GM19035 (cell line): Measurements from ENCODE around the gene DCP1A.
"Not testable (repeated sequence)": the region's sequence is repeated elsewhere in the genome, so short reads cannot be mapped to it uniquely, and the experiment has no call there.

Experiments
- ATAC-seq: cut with Tn5 transposase; IDR thresholded peaks from one replicate; pipeline ENCODE4 v1.9.1; 2021; ENCODE audit not compliant: unreplicated experiment

The DCP1A gene

GRCh38 chr3:53329897-53330296, 17.4 kb downstream of the DCP1A start:
- ATAC-seq = no peak

- ATAC-seq = no peak
These were observed 18.6 kb downstream of the DCP1A start for GRCh38 chr3:53328746-53329145.

- ATAC-seq = not testable (repeated sequence)
These were observed 19.4 kb downstream of the DCP1A start for GRCh38 chr3:53327986-53328385.

DNA sequence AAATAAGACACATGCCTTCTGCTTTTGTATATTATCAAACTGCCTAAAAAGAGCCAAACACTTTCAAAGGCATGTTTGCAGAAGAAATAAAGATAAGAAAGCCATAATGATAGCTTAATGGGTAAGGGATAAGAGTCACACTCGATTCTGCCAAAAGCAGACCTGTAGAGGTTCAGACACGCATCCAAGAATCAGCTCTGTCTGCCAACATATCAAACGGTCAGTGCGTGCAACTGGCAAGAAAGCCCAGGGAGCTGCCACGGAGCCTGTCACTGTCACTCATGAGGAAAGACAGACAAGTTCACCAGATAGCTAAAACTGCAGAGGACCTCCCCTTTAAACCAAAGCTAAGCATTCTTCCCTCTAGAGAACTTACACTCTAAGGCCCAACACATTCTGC, 23.2 kb downstream of the DCP1A start:
- no peak for ATAC-seq

- no peak for ATAC-seq
These were observed 26.6 kb downstream of the DCP1A start for GRCh38 chr3:53320697-53321096.

DNA sequence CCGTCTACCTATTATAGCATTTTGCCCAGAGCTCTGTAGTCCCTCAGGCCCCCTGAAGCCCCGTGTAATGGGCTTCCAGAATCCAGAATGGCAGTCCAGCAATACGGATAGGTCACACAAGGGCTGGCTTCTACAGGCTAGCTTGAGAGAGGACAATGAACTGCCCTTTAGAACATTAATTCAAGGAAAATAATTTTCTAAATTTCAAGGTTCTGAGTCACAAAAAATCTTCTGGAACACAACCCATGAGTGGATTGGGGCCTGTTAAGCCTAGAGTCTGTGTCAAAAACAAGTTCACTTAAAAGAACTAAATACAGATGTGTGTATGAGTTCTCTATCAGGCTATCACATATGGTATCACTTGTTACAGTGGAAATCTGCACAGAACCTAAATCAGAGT, 28.8 kb downstream of the DCP1A start:
- ATAC-seq = no peak

DNA sequence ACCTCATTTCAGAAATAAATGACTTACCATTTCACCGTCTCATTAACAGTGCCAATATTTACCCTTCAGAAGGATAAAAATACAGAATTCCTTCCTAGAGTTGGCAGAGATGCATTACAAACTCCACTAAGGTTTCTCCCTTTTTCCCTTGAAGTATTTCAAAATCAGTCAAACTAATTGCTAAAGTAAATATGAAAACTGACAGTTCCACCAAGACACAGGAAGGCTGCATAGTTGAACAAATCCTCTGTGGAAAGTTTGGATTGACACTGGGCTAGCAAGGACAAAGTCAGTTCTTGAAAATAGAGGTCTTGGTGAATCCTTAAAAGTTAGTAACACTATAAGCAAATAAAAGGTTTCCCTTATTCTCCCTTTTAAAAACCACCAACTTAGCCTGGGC, 34.5 kb downstream of the DCP1A start:
- ATAC-seq = no peak

- ATAC-seq = no peak
These were observed 35.5 kb downstream of the DCP1A start for GRCh38 chr3:53311882-53312281.

- ATAC-seq = no peak
These were observed 43.4 kb downstream of the DCP1A start for GRCh38 chr3:53303957-53304356.

DNA sequence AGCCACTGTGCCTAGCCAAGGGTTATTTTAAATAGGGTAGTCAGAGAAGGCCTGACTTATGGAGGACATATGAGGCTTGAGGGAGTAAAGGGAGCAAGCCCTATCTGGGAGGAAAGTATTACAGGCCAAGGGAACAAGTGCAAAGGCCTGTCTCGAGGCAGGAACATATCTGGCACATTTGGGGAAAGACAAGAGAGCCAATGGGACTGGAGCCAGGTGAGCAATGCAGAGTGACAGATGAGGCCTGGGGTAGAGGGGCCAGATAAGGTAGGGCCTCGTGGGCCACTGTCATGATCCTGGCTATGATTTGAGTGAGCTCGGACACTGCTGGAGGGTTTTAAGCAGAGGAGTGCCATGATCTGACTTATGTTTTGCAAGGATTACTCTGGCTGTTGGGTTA, 43.8 kb downstream of the DCP1A start:
- ATAC-seq = no peak

- no peak for ATAC-seq
These were observed 46.5 kb downstream of the DCP1A start for GRCh38 chr3:53300826-53301225.

DNA sequence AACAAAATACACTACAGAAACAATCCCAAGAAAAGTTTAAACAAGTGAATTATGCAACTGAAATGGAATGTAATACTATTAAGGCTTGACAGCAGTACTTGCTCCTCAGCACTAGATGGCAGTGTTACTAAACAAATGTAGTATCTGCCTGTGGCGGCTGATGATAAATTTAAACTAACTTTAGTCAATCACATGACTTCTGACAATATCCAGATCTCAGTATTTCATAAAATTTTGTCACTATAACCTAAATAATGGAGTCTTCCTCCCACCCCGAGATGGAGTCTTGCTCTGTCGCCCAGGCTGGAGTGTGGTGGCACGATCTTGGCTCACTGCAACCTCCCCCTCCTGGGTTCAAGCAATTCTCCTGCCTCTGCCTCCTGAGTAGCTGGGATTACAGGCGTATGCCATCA, 47.7 kb downstream of the DCP1A start:
- not testable (repeated sequence) for ATAC-seq

GRCh38 chr3:53295410-53295809, 51.9 kb downstream of the DCP1A start:
- ATAC-seq = no peak

DNA sequence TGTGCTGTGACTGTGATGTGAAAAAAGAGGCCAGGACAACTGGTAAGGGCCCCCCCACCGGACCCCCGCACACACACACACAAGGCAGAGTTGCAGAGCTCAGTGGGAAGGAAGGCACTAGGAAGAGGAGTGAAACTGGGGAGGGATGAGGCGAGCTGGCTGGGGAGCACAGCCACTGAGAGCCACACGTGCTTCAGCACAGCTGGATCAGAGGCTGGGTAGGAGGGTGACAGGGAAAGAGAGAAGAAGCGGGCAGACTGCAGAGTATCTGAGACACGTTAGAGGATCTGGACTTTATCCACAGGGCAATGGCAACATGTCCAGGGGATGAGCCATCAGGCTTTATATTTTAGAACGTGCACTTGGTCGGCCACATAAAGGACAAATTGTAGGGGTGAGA, 53.5 kb downstream of the DCP1A start:
- no peak for ATAC-seq

DNA sequence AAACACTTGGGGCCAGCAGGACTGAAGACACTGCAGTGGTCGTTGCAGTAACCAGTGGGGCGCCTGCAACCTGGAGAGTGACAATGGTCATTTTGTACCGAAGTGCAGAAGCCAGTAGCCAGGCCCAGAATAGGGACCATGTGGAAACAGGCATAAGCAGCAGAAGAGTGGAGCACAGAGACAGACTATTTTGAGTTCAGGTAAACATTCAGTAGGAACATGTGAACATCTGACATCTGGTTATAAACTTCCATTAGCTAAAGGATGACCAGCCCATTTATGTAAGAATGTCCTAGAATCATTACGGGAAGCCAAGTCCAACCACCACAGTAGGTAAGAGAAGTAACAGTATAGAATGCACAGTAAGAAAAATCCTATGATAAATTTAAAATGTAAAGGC, 59.1 kb downstream of the DCP1A start:
- ATAC-seq = no peak

- no peak for ATAC-seq
These were observed 60.2 kb downstream of the DCP1A start for GRCh38 chr3:53287131-53287629.

DNA sequence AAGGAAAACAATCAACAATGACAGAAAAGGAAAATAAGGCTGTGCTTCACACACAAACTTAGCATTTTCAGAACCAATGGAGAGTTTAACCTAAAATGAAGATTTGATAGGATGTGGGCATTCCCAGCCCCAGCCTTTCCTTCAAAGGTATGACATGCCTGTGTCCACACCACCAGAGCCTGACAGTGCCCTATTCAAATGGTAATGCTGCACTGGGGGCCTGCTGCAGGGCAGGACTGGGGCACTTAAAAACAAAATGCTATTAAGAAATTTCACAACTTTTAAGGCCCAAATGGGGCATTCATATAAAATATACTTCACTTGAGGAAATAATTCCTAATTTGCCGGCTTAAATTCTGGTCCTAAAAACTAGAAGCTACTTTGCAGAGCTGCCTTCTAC, 60.6 kb downstream of the DCP1A start:
- ATAC-seq = no peak

GRCh38 chr3:53282581-53282980, 64.8 kb downstream of the DCP1A start:
- no peak for ATAC-seq

DNA sequence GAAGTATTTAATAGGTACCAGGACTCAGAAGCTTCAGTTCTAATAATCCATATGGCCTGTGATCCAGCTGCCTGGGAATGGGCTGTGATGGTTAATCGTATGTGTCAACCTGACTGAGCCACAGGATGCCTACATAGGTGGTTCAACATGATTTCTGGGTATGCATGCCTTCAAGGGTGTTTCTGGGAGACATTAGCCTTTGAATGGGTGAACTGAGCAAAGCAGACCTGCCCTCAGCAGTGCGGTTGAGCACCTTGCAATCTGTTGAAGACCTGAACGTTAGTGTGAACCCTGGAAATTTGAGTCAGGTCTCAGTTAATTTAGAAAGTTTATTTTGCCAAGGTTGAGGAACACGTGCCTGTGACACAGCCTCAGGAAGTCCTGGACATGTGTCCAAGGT, 68.7 kb downstream of the DCP1A start:
- ATAC-seq = no peak

DNA sequence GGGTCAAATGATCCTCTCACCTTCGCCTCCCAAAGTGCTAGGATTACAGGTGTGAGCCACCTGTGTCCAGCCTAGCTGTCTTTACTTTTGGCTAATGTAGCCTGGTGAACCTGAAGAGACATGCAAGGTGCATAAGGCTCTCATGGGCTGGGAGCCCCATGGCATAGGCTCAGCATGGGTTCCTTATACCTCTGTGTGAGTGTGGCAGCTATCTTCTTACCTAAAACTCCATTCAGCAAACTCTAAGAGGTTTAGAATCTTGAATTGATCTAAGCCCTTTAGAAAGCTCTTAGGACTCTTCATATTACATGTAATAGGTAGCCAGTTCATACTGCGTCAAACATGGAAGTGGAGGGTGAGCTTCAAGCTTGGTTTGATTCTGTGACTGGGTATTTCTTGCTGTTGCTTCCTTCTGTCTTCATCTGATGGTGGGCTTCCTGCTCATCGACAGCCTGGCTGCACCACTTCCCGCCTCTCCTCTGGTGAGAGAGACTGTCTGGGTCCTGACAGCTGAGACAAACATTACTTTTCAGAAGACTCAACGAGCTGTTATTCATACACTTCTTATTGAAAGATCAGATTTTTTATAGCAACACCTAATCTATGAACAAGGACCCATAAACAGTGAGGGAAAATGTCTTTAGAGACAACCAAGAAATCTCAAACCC, 72.3 kb downstream of the DCP1A start:
- ATAC-seq = no peak

- no peak for ATAC-seq
These were observed 74.1 kb downstream of the DCP1A start for GRCh38 chr3:53273146-53273670.

DNA sequence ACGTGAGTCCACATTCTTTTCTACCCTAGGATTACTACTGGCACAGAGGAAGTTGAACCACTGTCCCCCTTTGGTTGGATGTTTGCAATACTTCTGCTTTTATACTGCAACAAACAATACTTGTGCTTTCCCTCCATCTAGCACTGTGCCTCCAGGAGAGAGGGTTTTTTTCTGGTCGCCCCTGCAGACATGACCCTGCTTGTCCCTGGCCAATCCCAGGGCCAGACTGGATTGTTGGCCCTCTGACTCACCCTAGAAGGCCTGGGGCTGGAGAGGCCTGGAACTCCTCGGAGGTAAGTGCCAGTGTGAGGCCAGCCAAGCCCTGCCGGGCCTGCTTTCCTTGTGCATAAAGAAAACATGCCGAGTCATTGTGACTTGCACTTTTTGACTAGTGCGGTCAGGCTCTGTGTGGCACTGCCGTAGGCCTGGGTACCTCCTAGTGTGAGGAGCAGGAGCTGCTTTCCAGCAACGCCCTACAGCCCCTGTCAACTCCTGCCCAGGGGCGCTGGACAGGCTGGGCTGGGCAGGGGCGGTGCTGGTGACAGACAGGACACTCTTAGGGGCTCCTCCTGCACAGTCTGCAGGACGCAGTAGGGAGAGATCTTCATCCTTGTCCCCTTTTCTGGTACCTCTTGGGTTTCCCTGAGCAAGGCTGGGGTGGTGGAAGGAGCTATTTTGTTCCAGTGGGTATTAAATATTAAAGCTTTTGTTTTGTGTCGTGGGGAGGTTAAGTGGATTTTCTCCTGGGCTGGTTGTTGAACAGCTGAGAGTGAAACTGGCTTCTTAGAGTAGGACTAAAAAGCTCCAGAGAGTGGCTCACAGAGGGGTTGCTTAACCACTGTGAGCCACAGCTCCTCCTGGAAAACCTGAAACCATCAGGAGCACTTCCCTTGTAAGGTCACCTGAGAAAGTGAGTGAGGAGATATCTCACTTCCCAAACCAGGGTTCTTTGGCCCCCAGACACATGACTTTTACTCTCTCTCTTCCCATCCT, 77.2 kb downstream of the DCP1A start:
- peak; percentile 73 for ATAC-seq
